Uterus (tissue), 2 donors: ENCODE data around the gene PPP1R9A.

ENCODE experiments used
- CTCF ChIP-seq, 4 experiments: fragments of 200-600 bp in 2 of 4; fragments of 450-650 bp in 2 of 4; sonication (generic) in 2 of 4; IDR thresholded peaks; one replicate each; pipeline ENCODE4 v1.5.1; 2016 to 2019; ENCODE audit warnings: antibody characterized with exemption in 4 of 4, mild to moderate bottlenecking in 2 of 4, moderate library complexity in 1 of 4
- POLR2A ChIP-seq, 2 donors: fragments of 450-650 bp; IDR thresholded peaks; one replicate each; pipeline ENCODE4 v1.6.1; 2016; ENCODE audit warnings: antibody characterized with exemption in 2 of 2, mild to moderate bottlenecking in 1 of 2, moderate library complexity in 1 of 2

GRCh38 chr7:95011995-95012394 is 104.6 kb downstream of the PPP1R9A start:
- TF ChIP-seq POLR2A (IDR thresholded peaks at IDR 0.05) (no peak), CTCF (IDR thresholded peaks at IDR 0.05) (no peak)
